Activated gamma-delta T cell (primary cell): ENCODE results near the gene CA6.
"Not testable (repeated sequence)": the region's sequence is repeated elsewhere in the genome, so short reads cannot be mapped to it uniquely, and the experiment has no call there.

Experiments used
- DNase-seq: peaks from one replicate; lab custom pipeline; 2025; lab: John Stamatoyannopoulos, UW

The CA6 gene

DNA sequence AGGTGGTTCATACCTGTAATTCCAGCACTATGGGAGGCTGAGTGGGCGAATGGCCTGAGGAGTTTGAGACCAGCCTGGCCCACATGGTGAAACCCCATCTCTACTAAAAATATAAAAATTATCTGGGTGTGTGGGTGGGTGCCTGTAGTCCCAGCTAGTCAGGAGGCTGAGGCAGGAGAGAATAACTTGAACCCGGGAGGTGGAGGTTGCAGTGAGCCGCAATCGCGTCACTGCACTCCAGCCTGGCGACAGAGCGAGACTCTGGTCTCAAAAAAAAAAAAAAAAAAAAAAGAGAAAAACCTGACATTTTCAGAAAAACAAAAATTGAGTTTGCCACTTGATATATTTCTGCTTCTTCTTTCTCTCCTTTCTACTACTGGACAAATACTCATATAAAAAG, 24.3 kb downstream of the CA6 start:
- no peak for DNase-seq

DNA sequence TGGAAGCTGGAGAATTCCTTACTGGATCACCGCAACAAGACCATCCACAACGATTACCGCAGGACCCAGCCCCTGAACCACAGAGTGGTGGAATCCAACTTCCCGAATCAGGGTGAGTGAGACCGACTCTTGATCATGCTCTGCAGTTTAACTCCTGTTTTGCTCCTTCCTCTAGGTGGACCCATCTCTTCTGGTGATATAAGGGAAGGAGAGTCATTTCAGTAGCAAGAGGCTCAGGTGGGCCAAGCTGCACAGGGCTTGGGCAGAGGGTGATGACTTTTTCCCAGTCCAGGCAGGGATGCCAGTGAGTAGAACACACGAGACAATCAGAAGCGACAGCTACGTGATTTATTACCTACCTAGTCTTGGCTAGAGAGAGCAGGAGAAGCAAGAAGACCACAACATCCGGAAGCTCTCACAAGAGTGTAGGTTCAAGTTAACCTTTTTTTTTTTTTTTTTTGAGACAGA, 25.2 kb downstream of the CA6 start:
- no peak for DNase-seq

DNA sequence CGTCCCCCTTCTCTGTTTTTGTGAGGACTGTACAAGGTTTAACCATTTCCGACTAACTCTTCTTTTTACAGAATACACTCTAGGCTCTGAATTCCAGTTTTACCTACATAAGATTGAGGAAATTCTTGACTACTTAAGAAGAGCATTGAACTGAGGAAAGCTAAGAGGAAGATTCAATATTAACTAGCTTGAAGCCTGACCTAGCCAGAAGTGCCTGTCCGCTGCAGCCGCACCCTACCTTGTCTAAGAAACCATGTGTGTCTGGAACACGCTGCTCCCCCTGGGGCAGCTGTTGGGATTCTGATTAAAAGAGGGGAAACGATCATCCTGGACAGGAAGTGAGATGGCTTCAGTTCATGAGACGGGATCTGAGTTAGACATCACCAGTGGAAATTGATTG, 28.9 kb downstream of the CA6 start:
- DNase-seq: no peak

DNA sequence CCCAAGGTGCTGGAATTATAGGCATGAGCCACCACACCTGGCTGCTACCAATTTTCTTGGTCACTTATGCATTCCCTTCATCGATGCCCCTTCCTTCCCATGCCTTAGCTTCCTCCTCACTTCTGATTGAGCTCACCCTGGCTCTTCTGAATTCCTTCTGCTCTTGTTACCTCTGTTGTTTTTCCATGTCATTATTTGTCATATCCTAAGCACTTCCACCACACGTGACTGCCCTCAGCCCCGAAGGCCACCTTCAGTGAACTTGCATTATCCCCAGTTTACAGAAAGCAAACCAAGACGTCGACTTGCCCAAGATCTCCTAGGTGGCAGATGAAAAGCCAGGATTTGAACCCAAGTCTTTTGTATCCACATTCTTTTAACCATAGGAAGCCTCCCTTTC, 30.7 kb downstream of the CA6 start:
- DNase-seq: no peak

DNA sequence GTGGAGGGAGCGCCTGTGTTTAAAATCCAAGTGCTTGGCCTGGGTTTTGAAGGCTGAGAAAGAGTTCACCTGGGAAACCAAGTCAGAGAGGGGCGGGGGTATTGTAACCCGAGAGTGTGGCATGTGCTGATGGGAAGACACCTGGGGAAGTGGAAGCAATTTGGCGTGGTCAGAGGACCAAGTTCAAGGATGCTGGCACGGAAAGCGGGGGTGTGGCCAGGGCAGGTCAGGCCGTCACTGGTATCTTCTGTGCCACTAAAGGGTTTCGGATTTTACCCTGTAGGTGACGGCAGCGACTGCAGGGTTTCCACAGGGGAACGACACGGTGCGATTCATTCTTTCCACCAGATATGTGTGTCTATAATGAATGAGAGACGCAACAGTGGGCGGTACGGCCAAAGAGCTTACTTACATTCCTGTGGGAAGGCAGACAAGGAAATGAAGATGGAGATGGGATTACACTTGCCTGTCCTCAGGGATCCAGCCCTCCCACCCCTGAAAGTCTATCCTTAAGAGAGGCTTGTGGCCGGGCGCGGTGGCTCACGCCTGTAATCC, 31.3 kb downstream of the CA6 start:
- no peak for DNase-seq

DNA sequence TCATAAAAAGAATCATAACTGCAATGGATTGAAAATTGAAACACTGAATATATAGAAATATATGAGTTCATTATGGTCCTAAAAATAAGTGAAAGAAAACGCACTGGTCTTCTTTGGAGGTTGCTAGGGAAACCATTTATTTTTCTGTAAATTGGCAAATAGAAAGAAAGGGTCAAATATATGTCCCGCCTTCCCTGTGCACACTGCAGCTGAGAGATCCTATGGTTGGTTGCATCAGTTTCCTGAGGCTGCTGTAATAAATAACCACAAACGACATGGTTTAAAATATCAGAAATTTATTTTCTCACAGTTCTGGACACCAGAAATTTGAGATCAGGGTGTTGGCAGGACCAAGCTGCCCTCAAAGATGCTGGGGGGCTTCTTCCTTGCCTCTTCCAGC, 35.0 kb downstream of the CA6 start:
- DNase-seq: no peak

DNA sequence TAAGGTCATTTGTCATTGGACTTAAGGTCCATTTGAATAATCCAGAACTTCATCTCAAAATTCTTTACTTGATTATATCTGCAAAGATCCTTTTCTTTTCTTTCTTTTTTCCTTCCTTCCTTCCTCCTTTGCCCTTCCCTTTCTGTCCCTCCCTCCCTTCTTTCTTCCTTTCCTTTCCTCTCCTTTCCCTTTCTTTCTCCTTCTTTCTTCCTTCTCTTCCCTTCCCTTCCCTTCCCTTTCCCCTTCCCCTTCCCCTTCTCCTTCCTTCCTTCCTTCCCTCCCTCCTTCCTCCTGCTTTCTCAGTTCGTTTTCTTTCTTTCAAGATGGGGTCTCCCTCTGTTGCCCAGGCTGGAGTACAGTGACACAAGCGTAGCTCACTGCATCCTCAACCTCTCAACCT, 35.5 kb downstream of the CA6 start:
- no peak for DNase-seq

DNA sequence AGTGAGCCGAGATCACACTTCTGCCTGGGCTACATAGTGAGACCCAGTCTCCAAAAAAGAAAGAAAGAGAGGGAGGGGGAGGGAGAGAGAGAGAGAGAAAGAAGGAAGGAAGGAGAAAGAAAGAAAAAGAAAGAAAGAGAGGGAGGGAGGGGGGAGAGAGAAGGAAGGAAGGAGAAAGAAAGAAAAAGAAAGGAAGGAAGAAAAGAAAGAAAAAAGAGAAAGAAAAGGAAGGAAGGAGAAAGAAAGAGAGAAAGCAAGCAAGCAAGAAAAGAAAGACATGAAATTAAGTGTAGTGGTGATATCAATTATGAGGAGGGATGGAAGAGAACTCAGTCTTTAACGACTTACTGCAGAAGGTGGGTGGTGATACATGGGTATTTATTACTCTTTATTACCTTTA, 38.5 kb downstream of the CA6 start:
- no peak for DNase-seq

DNA sequence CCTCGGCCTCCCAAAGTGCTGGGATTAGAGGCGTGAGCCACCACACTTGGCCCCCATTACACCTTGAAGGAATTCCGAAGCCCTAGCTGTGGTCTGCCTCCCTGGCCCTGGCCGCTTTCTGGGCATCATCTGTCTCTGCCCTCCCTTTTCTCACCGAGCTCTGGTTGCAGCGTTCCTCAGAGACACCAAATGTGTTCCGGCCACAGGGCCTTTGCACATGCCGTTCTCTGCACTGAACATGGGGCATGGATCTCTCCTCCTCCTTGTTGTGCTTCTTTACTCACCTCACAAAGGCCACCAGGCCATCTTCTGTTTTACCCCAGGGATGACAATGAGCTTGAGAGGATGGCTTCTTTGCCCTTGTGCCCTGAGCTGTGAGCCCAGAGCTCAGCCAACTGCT, 39.3 kb downstream of the CA6 start:
- no peak for DNase-seq

DNA sequence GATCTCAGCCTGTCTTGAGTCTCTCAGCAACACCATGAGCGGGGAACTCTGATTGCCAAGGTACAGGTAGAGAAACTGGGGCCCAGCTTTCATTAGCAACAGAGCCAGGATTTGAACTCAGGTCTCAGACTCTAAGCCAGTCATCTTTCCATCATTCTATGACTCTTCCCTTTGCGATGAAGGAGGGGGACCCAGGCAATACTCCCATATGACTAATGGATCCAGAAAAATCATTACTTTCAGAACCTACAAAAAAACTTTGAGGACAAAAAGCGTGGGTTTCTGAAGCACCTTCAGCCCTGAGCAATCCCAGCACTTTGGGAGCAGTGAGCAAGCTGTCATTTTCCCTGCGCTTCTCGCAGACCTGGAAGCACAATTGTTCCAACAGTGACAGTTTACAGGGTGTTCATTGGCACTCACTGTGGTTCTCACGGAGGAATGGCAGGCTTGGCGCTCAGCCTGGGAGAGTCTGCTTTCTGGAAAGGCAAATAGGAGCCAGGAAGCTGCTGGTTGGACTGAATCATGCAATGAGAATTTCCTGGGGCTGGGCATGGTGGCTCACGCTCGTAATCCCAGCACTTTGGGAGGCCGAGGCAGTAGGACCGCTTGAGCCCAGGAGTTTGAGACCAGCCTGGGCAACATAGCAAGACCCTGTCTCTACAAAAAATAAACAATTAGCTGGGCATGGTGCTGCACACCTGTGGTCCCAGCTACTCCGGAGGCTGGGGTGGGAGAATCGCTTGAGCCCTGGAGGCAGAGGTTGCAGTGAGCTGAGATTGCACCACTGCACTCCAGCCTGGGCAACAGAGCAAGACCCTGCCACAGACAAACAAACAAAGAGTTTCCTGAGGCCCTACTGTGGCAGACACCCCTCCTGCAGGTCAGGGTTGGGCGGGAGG, 40.5 kb downstream of the CA6 start:
- no peak for DNase-seq

DNA sequence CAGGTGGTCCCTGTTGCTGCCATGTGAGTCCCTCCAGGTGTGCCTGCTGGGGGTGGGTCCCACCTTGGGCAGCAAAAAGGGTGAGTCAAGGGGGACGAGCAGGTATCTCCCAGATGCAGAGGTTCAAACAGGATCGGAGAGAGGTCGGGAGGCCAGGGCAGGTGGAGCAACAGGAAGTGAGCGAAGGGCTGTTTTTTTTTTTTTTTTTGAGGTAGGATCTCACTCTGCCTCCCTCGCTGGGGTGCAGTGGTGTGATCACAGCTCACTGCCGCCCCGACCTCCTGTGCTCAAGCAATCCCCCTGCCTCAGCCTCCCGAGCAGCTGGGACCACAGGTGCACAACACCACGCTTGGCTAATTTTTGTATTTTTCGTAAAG, 41.1 kb downstream of the CA6 start:
- no peak for DNase-seq

DNA sequence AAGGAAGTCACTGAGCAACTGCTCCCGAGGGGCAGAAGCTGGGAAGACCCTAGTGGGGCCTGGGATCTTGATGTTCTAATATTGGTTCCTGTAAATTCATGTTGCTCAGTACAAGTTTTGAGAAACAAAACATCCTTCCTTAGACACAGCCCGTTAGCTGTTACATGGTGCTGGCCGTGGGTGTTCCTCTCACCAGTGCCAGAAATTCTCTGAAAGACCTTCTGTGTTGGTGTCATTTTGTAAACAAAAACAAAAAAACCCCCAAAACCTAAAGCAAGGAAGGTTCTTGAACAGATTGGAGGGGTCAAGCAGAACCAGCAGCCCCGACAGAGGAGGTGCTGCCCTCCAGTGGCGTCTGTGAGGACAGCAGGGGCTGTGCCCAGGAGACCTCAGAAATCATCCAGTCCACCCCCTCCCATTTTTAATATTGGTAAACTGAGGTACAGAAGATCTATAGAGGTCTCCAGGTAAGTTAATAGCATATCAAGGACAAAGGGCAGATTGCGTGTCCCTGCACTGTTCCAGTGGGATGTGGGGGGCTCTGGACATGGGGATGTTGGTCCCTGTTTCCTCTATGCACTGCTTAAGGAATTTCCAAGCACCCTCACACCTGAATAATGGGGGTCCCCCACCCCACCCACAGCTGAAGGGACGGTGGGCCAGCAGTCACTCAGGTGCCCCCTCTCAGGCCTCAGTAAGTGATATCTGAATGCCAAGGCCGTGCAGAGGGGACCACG, 42.4 kb downstream of the CA6 start:
- no peak for DNase-seq

DNA sequence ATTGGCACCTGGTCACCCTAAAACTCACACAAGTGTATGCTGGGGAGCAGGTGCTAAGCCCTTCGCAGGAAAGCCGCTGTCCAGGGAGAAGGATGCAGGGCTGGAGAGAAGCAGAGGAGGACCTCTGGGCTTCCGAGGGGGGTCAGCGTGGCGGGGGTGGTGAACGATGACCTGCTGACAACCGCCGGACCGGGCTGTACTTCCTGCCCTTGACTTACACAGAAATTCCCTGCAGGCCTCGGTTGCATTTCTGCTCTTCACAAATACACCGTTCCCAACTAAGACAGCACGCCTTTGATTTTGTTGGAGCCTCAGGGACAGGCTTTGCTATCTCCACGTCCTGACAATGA, 42.9 kb downstream of the CA6 start:
- no peak for DNase-seq

DNA sequence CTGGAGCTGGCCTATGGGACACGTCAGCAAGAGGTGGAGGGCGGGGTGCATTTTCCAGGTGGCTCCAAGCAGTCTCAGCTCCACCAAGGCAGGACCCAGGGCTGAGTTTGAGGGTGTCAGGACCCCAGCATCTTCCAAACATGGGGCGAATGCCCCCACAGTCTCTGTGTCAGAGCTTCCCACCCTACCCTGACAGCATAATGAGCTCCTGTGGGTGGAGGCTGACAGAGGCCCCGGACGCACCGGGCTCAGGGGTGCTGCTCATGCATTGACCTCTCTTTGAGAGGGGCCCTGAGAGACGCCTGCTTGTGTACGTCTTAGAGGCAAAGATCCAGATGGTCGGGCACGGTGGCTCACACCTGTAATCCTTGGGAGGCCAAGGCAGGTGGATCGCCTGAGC, 43.4 kb downstream of the CA6 start:
- no peak for DNase-seq

DNA sequence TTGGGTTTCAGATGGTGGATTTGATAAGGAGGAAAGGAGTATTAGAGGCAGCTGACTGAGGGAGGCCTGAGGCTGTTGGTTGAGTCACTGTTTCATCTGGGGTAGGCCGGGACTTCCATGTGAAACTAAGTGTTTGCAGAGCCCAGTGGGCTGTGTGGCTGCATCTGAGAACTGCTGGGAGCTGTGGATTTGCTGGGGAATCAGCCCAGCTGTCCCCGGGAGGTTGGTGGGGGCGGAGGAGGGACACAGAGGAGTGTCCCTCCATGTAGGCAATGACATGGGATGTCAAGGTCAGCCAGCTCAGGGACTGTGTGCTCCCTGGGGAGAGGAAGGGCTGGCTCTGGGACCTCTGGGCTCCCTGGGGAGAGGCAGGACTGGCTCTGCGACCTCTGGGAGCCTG, 44.2 kb downstream of the CA6 start:
- no peak for DNase-seq

DNA sequence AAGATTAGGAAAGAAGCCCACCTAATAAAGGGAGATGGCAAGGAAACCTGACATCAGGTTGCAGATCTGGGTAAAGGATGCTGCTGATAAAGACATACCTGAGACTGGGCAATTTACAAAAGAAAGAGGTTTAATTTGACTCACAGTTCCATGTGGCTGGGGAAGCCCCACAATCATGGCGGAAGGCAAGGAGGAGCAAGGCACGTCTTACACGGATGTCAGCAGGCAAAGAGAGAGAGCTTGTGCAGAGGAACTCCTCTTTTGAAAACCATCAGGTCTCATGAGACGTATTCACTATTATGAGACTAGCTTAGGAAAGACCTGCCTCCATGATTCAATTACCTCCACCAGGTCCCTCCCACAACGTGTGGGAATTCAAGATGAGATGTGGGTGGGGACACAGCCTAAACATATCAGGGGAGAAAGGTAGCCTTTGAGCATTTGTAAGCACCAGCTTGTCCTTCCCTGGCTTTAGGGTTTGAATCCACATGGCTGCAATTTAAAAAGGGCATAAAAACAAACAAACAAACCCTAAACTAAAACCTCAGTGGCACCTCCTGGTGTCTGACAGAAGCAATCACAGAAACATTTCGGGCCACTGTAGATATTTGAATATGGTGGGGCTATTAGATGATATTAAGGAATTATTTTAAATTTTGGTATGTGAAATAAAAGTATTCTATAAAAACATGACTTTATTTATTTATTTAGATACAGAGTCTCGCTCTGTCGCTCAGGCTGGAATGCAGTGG, 47.4 kb downstream of the CA6 start:
- no peak for DNase-seq

DNA sequence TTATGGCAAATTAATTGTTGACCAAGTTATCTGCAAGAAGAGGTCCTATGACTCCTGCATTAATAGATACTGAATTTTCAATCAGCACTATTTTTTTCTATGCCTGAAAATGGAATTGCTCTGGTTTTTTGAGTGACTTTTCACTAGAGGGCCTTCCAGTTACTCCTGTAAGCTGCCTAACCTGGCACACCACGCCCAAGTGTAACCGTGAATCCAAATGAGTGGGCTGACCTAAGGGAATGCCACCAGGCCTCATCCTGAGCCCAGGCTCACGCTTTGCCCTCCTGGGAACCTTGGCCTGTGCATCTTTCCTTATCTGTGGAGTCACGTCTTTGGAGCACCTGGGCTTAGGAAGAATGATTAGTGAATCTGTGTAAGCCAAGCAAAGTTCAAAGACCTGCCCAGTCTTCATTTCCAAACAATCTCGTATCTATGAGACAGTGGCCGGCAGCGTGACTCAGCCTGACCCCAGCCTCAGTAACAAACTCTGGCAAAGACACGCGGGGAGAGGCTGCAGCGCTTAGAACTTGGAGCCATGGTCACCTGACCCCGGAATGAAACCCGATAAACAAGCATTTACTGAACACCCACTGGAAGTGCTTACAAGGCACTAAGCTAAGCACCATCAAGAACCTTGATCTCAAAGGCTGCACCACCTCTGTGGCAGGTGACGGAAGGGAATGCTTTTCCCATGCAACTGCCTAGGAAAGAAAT, 48.5 kb downstream of the CA6 start:
- not testable (repeated sequence) for DNase-seq

DNA sequence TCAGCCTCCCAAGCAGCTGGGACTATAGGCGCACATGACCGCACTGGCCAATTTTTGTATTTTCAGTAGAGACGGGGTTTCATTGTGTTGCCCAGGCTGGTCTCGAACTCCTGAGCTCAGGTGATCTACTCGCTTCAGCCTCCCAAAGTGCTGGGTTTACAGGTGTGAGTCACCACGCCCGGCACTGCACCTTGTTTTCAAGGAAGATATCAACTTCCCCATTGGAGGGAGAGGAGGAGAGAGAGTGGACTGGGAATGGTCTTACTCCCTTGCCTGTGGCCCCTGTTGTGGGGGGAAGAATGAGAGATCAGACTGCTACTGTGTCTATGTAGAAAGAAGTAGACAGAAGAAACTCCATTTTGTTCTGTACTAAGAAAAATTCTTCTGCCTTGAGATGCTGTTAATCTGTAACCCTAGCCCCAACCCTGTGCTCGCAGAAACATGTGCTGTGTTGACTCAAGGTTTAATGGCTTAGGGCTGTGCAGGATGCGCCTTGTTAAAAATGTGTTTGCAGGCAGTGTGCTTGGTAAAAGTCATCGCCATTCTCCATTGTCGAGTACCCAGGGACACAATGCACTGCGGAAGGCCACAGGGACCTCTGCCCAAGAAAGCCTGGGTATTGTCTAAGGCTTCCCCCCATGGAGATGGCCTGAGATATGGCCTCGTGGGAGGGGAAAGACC, 56.0 kb downstream of the CA6 start:
- not testable (repeated sequence) for DNase-seq

DNA sequence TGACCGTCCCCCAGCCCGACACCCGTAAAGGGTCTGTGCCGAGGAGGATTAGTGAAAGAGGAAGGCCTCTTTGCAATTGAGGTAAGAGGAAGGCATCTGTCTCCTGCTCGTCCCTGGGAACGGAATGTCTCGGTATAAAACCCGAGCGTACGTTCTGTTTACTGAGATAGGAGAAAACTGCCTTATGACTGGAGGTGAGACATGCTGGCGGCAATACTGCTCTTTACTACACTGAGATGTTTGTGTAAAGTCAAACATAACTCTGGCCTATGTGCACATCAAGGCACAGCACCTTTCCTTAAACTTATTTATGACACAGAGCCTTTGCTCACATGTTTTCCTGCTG, 56.5 kb downstream of the CA6 start:
- not testable (repeated sequence) for DNase-seq

DNA sequence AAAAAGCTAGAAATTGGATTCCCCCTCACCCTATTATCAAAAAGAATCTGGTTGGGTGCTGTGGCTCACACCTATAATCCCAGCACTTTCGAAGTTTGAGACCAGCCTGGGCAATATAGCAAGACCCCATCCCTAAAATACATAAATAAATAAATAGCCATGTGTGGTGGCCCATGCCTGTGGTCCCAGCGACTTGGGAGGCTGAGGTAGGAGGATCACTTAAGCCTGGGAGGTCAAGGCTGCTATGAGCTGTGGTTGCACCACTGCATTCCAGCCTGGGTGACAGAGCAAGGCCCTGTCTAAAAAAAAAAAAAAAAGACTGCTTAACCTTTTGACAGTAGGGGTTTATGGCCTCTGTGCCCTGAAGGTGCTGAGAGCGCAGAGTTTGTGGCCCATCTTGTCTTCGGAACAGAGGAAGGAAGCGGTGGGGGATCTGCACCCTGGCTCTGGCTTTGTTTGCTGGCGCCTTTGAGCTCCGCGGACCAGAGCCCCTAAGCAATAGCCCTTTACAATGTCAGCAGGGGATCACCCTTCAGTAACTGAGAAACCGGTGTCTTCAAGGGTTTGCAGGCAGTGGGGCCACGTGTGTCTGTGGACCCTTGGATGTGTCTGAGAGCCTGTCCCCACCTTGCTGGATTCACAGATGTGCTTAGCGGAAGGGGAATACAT, 58.5 kb downstream of the CA6 start:
- DNase-seq: no peak
